Neutrophil (primary cell): ENCODE results near the gene SLC6A13.

Experiments used
- H3K27ac ChIP-seq: fragments of 200-600 bp; sonication (generic); 2 replicates; pipeline ENCODE4 v1.5.1; 2016; ENCODE audit warnings: mild to moderate bottlenecking, moderate library complexity
- H3K27me3 ChIP-seq: fragments of 200-600 bp; sonication (generic); 2 replicates; pipeline ENCODE4 v1.6.0; 2016; ENCODE audit warnings: mild to moderate bottlenecking
- H3K36me3 ChIP-seq: fragments of 200-600 bp; sonication (generic); 2 replicates; pipeline ENCODE4 v1.5.1; 2017
- H3K4me1 ChIP-seq, 2 experiments: fragments of 200-600 bp in 1 of 2; sonication (generic) in 1 of 2; 1 replicate in 1 of 2; 2 replicates in 1 of 2; pipeline versions ENCODE4 v1.5.1 to v1.6.1; 2013 to 2016; ENCODE audit warnings: low read depth in 1 of 2, low read length in 1 of 2, mild to moderate bottlenecking in 1 of 2, moderate library complexity in 1 of 2; ENCODE audit not compliant: control insufficient read depth in 1 of 2, insufficient read depth in 1 of 2
- H3K4me3 ChIP-seq, 2 experiments: fragments of 200-600 bp in 1 of 2; sonication (generic) in 1 of 2; 1 replicate in 1 of 2; 2 replicates in 1 of 2; pipeline ENCODE4 v1.5.1; 2013 to 2016; ENCODE audit warnings: low read depth in 1 of 2, low read length in 1 of 2, mild to moderate bottlenecking in 1 of 2, moderate library complexity in 1 of 2
- H3K9me3 ChIP-seq: fragments of 200-600 bp; sonication (generic); 2 replicates; pipeline ENCODE4 v1.5.1; 2016
- CTCF ChIP-seq: fragments of 200-600 bp; sonication (generic); IDR thresholded peaks from 2 replicates; pipeline ENCODE4 v1.5.1; 2016; ENCODE audit warnings: antibody characterized with exemption

SLC6A13 gene

GRCh38 chr12:203074-203461, 59.6 kb downstream of the SLC6A13 start:
- no peak for TF ChIP-seq CTCF
- Histone ChIP-seq H3K4me3 (no peak overlapping the region), H3K27me3 (peaks cover 85% of the 10 kb centered on the region), H3K4me1 (no peaks in the 10 kb centered on the region), H3K36me3 (no peaks in the 10 kb centered on the region), H3K27ac (no peak overlapping the region), H3K9me3 (no peaks in the 10 kb centered on the region)

GRCh38 chr12:202081-202731, 60.4 kb downstream of the SLC6A13 start:
- Histone ChIP-seq H3K9me3 (no peaks in the 10 kb centered on the region), H3K27ac (no peak overlapping the region), H3K4me1 (no peaks in the 10 kb centered on the region), H3K36me3 (no peaks in the 10 kb centered on the region), H3K27me3 (peaks cover 89% of the 10 kb centered on the region), H3K4me3 (no peak overlapping the region)
- TF ChIP-seq CTCF: no peak

GRCh38 chr12:201361-201760, 61.3 kb downstream of the SLC6A13 start:
- H3K27me3 ChIP-seq: peaks cover 81% of the 10 kb centered on the region

GRCh38 chr12:198705-199104, 63.9 kb downstream of the SLC6A13 start:
- Histone ChIP-seq H3K9me3 (no peaks in the 10 kb centered on the region), H3K27me3 (peaks cover 59% of the 10 kb centered on the region), H3K27ac (no peak overlapping the region), H3K4me1 (no peaks in the 10 kb centered on the region), H3K4me3 (no peak overlapping the region), H3K36me3 (no peaks in the 10 kb centered on the region)
- TF ChIP-seq CTCF: no peak

More at GRCh38 chr12:201361-201760, 61.3 kb downstream of the SLC6A13 start:
- Histone ChIP-seq H3K27ac (no peak overlapping the region), H3K4me1 (no peaks in the 10 kb centered on the region), H3K9me3 (no peaks in the 10 kb centered on the region), H3K4me3 (no peak overlapping the region), H3K36me3 (no peaks in the 10 kb centered on the region)
- TF ChIP-seq CTCF: no peak

GRCh38 chr12:197911-198695, 64.5 kb downstream of the SLC6A13 start:
- H3K27me3 ChIP-seq: peaks cover 53% of the 10 kb centered on the region
- H3K27ac ChIP-seq: no peak overlapping the region
- H3K4me1 ChIP-seq: no peaks in the 10 kb centered on the region
- TF ChIP-seq CTCF: no peak
- H3K4me3 ChIP-seq: no peak overlapping the region
- no peaks in the 10 kb centered on the region for H3K9me3 ChIP-seq
- no peaks in the 10 kb centered on the region for H3K36me3 ChIP-seq
